OCI-LY1 (cell line): ENCODE data around the gene SKOR2.

Experiments used
- H2AFZ ChIP-seq: fragments of 200-600 bp; sonication (generic), shearing (Covaris generic); 2 replicates; pipeline ENCODE4 v1.6.0; 2014; ENCODE audit warnings: antibody characterized with exemption, mild to moderate bottlenecking, low read length
- H3F3A ChIP-seq: fragments of 200-600 bp; sonication (generic), shearing (Covaris generic); 2 replicates; pipeline ENCODE4 v1.6.0; 2014; ENCODE audit warnings: mild to moderate bottlenecking, antibody characterized with exemption, low read length, moderate library complexity; ENCODE audit not compliant: insufficient read depth
- H3K27ac ChIP-seq: fragments of 200-600 bp; sonication (generic); 2 replicates; pipeline ENCODE4 v1.5.1; 2014; ENCODE audit warnings: low read length, mixed run types, mild to moderate bottlenecking, low read depth; ENCODE audit not compliant: poor library complexity, severe bottlenecking
- H3K27me3 ChIP-seq: fragments of 200-600 bp; sonication (generic); 2 replicates; pipeline ENCODE4 v1.6.0; 2014; ENCODE audit warnings: antibody characterized with exemption, mild to moderate bottlenecking, low read length, moderate library complexity; ENCODE audit not compliant: insufficient read depth
- H3K36me3 ChIP-seq: fragments of 200-600 bp; sonication (generic); 2 replicates; pipeline ENCODE4 v1.6.1; 2014; ENCODE audit warnings: mild to moderate bottlenecking, antibody characterized with exemption, low read length, moderate library complexity, mixed read lengths; ENCODE audit not compliant: insufficient read depth
- H3K4me1 ChIP-seq: fragments of 200-600 bp; sonication (generic); 2 replicates; pipeline ENCODE4 v1.5.1; 2014; ENCODE audit warnings: mild to moderate bottlenecking, low read length, moderate library complexity; ENCODE audit not compliant: insufficient read depth, severe bottlenecking
- H3K4me2 ChIP-seq: fragments of 200-600 bp; sonication (generic), shearing (Covaris generic); 2 replicates; pipeline ENCODE4 v1.6.1; 2014; ENCODE audit warnings: low read length
- H3K4me3 ChIP-seq: fragments of 200-600 bp; sonication (generic); 2 replicates; pipeline ENCODE4 v1.5.1; 2014; ENCODE audit warnings: low read length, low read depth, mild to moderate bottlenecking, mixed read lengths; ENCODE audit not compliant: poor library complexity, severe bottlenecking
- H3K79me2 ChIP-seq: fragments of 200-600 bp; shearing (Covaris generic); 2 replicates; pipeline ENCODE4 v1.6.1; 2016; ENCODE audit warnings: mixed run types, low read length, mixed read lengths; ENCODE audit not compliant: insufficient read depth
- H3K9ac ChIP-seq: fragments of 200-600 bp; sonication (generic), shearing (Covaris generic); 2 replicates; pipeline ENCODE4 v1.6.1; 2014; ENCODE audit warnings: mild to moderate bottlenecking, low read length, mixed read lengths
- H3K9me2 ChIP-seq: fragments of 200-600 bp; sonication (generic), shearing (Covaris generic); 2 replicates; pipeline ENCODE4 v1.6.1; 2014; ENCODE audit warnings: low read depth, mild to moderate bottlenecking, low read length, mixed read lengths
- H3K9me3 ChIP-seq: fragments of 200-600 bp; shearing (Covaris generic); 2 replicates; pipeline ENCODE4 v1.6.1; 2014; ENCODE audit warnings: low read length, mixed read lengths
- H4K20me1 ChIP-seq: fragments of 200-600 bp; sonication (generic), shearing (Covaris generic); 2 replicates; pipeline ENCODE4 v1.6.0; 2016; ENCODE audit warnings: mild to moderate bottlenecking, low read length; ENCODE audit not compliant: insufficient read depth
- CTCF ChIP-seq: fragments of 200-600 bp; sonication (generic), shearing (Covaris generic); IDR thresholded peaks from 2 replicates; pipeline ENCODE4 v1.5.1; 2017; ENCODE audit warnings: mild to moderate bottlenecking, antibody characterized with exemption, low read length, moderate library complexity, mixed read lengths
- EZH2 ChIP-seq: fragments of 200-600 bp; sonication (generic), shearing (Covaris generic); IDR thresholded peaks from 2 replicates; pipeline ENCODE4 v1.8.0; 2017; ENCODE audit warnings: borderline replicate concordance, mixed run types, mild to moderate bottlenecking, antibody characterized with exemption, low read length, moderate library complexity, mixed read lengths

The SKOR2 gene

GRCh38 chr18:47260120-47260923 is 8.9 kb upstream of the SKOR2 start:
- Histone ChIP-seq H3K27me3 (no peaks in the 10 kb centered on the region), H4K20me1 (no peaks in the 10 kb centered on the region), H2AFZ (no peak overlapping the region), H3K79me2 (no peaks in the 10 kb centered on the region), H3K4me2 (no peak overlapping the region), H3K36me3 (no peaks in the 10 kb centered on the region), H3K9ac (no peak overlapping the region), H3K4me3 (no peak overlapping the region), H3F3A (no peaks in the 10 kb centered on the region), H3K27ac (no peak overlapping the region), H3K9me2 (no peaks in the 10 kb centered on the region), H3K9me3 (no peaks in the 10 kb centered on the region), H3K4me1 (no peaks in the 10 kb centered on the region)
- no peak for TF ChIP-seq EZH2

DNA sequence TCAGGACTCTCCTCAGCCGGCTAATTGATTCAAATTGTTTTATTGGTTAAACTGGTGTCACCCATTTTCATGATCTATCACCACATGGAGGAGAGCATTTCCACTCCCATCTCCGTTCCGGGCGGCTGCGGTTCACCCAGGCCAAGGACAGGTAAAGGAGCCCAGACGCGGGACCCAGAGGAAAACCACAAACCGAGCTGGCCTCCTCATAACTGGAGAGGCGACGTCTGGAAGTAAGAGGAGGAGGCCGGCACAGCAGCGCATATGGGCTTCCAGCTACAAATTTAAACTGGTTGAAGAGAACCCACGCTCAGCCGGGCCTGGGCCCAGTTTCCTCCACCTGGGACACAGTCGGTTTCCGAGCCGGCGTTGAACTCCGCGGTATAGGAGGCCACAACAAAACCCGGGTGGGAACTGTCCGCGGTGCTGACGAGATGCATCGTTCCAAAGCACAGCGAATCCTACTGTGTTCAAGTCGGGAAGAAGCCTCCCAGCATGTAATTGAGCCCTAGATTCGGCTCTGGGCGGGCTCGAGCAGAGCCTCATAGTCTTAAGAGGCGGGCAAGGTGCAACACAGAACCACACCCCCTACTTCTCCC is 3.0 kb upstream of the SKOR2 start:
- no peak overlapping the region for H3K9ac ChIP-seq
- H3K79me2 ChIP-seq, result no peaks in the 10 kb centered on the region
- no peak overlapping the region for H3K4me3 ChIP-seq
- H3K4me2 ChIP-seq, result no peak overlapping the region
- TF ChIP-seq EZH2 (no peak), CTCF (no peak)
- H3K9me3 ChIP-seq, result no peaks in the 10 kb centered on the region
- no peaks in the 10 kb centered on the region for H3K36me3 ChIP-seq
- H3K4me1 ChIP-seq, result no peaks in the 10 kb centered on the region
- no peaks in the 10 kb centered on the region for H3K9me2 ChIP-seq
- H4K20me1 ChIP-seq, result no peaks in the 10 kb centered on the region
- H3F3A ChIP-seq, result no peaks in the 10 kb centered on the region
- no peak overlapping the region for H2AFZ ChIP-seq
- H3K27me3 ChIP-seq, result no peaks in the 10 kb centered on the region
- no peak overlapping the region for H3K27ac ChIP-seq

DNA sequence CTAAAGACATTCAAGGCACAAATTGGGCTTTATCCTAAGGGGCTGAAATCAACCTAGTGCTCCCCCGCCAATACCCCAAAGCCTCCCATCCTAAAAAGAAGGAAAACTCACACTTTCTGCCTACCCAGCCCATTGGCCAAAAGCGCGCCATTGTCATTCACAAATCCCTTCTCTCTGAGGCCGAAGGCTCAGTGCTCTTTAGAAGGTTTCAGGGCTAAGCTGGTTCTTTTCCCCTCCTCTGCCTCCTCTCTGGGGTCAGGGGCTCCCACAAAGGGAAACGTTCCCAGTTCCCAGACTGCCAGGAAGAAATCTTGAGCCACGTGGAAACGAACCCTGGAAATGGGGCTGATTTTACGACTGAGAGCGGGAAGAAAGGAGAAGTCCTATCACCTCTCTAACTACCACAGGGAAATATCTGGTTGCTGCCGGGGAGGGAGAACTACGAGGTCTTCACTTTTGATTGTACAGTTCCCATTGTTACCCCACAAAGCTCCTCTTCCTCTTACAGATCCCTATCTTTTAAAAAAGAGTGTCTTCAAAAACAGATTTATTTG is 1.7 kb upstream of the SKOR2 start:
- H3K27me3 ChIP-seq, result no peaks in the 10 kb centered on the region

More for the DNA sequence above, 1.7 kb upstream of the SKOR2 start:
- H2AFZ ChIP-seq, result no peak overlapping the region
- no peak overlapping the region for H3K9ac ChIP-seq
- no peaks in the 10 kb centered on the region for H3K9me2 ChIP-seq
- no peak overlapping the region for H3K27ac ChIP-seq
- no peaks in the 10 kb centered on the region for H3K79me2 ChIP-seq
- no peak overlapping the region for H3K4me3 ChIP-seq
- TF ChIP-seq CTCF (no peak), EZH2 (no peak)
- H3K9me3 ChIP-seq, result no peaks in the 10 kb centered on the region
- no peaks in the 10 kb centered on the region for H3K36me3 ChIP-seq
- no peaks in the 10 kb centered on the region for H4K20me1 ChIP-seq
- no peaks in the 10 kb centered on the region for H3F3A ChIP-seq
- H3K4me2 ChIP-seq, result no peak overlapping the region
- no peaks in the 10 kb centered on the region for H3K4me1 ChIP-seq
